K562 (cell line): ENCODE measurements around the gene NSUN3.

Experiments
- CTCF ChIP-seq, 3 experiments: IDR thresholded peaks in 2 of 3; conservative IDR thresholded peaks in 1 of 3; 2 replicates each; pipeline ENCODE4 v1.5.1; 2011 to 2012; ENCODE audit warnings: low read length in 3 of 3, mild to moderate bottlenecking in 3 of 3, control low read depth in 2 of 3, improper control_type of control experiment in 1 of 3, inconsistent platforms in 1 of 3, low read depth in 1 of 3, mixed read lengths in 1 of 3, moderate library complexity in 1 of 3; ENCODE audit not compliant: insufficient read depth in 2 of 3
- ESRRA ChIP-seq: fragments of 450-650 bp; IDR thresholded peaks from 2 replicates; pipeline ENCODE4 v1.6.1; 2014; ENCODE audit warnings: low read depth, mild to moderate bottlenecking, moderate library complexity, borderline replicate concordance
- FOS ChIP-seq: IDR thresholded peaks from 3 replicates; pipeline ENCODE4 v1.6.1; 2011; ENCODE audit not compliant: insufficient read length; ENCODE audit errors: extremely low read depth
- FOXM1 ChIP-seq, 2 experiments: fragments of 450-650 bp in 1 of 2; sonication (generic) in 1 of 2; formaldehyde crosslinking in 1 of 2; IDR thresholded peaks; 2 replicates each; pipeline versions ENCODE4 v1.6.1 to v1.9.0; 2017 to 2022; ENCODE audit warnings: low read depth in 2 of 2, mild to moderate bottlenecking in 2 of 2, missing genetic modification reagents in 1 of 2, moderate library complexity in 1 of 2
- HDAC2 ChIP-seq: fragments of 450-650 bp; IDR thresholded peaks from 2 replicates; pipeline ENCODE4 v1.6.1; 2016; ENCODE audit warnings: mild to moderate bottlenecking
- MAFG ChIP-seq: fragments of 450-650 bp; conservative IDR thresholded peaks from 2 replicates; pipeline ENCODE4 v1.6.1; 2016; ENCODE audit warnings: missing genetic modification characterization, missing compliant biosample characterization
- POLR2AphosphoS5 ChIP-seq: IDR thresholded peaks from 2 replicates; pipeline ENCODE4 v1.6.1; 2011; ENCODE audit warnings: mild to moderate bottlenecking, low read depth, low read length, moderate library complexity; ENCODE audit not compliant: control insufficient read depth, insufficient read depth
- ZFX ChIP-seq: sonication (generic); formaldehyde crosslinking; IDR thresholded peaks from 2 replicates; pipeline ENCODE4 v1.8.0; 2022; ENCODE audit warnings: mild to moderate bottlenecking, missing genetic modification reagents, moderate library complexity
- TF ChIP-seq, protein P1 (sequence below): fragments of 450-650 bp; IDR thresholded peaks from 2 replicates; pipeline ENCODE4 v1.6.1; 2016; ENCODE audit warnings: missing biosample characterization, missing genetic modification characterization

GRCh38 chr3:94028093-94028837 is 34.6 kb upstream of the NSUN3 start, which contains the start of gene STX19:
- no peak for TF ChIP-seq POLR2AphosphoS5
- no peak for TF ChIP-seq FOS
- TF ChIP-seq, protein P1, sequence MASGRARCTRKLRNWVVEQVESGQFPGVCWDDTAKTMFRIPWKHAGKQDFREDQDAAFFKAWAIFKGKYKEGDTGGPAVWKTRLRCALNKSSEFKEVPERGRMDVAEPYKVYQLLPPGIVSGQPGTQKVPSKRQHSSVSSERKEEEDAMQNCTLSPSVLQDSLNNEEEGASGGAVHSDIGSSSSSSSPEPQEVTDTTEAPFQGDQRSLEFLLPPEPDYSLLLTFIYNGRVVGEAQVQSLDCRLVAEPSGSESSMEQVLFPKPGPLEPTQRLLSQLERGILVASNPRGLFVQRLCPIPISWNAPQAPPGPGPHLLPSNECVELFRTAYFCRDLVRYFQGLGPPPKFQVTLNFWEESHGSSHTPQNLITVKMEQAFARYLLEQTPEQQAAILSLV (tag): no peak
- no peak for TF ChIP-seq CTCF (IDR thresholded peaks at IDR 0.05 in 2 of 3, conservative IDR thresholded peaks at IDR 0.05 in 1 of 3; ENCODE audit: insufficient read depth in 2 of 3, low read depth in 1 of 3, low read length in 3 of 3)
- TF ChIP-seq ESRRA: no peak
- no peak for TF ChIP-seq HDAC2
- TF ChIP-seq ZFX (CRISPR knock-in tag): no peak
- TF ChIP-seq FOXM1 (IDR thresholded peaks at IDR 0.05; ENCODE audit: low read depth): no peak
- TF ChIP-seq FOXM1 (CRISPR knock-in tag; IDR thresholded peaks at IDR 0.05; ENCODE audit: low read depth): no peak
- no peak for TF ChIP-seq MAFG
